ENCODE results near the gene PRKCZ. TPM values are rescaled to one million over a fixed set of nuclear protein-coding genes. Genes with fewer than 3 reads are reported as not detected.

PRKCZ gene
- total and polyA plus RNA-seq, 9 of the 15 experiments (the other 6 are each of a cell fraction or from before 2014, with no cell fraction given) = 0.07 to 3.1 (median 1.3) TPM

- 0 out of 2 replicates have a peak, but pooled peaks have one; percentile 21 for TF ChIP-seq THRB (CRISPR knock-in tag; conservative IDR thresholded peaks at IDR 0.05)
- TF ChIP-seq PRDM10 (IDR thresholded peaks at IDR 0.05; ENCODE audit: partially characterized antibody) = peak; percentile 73
- TF ChIP-seq EGR1 (conservative IDR thresholded peaks at IDR 0.05) = peak; percentile 91
- TF ChIP-seq, protein P1, sequence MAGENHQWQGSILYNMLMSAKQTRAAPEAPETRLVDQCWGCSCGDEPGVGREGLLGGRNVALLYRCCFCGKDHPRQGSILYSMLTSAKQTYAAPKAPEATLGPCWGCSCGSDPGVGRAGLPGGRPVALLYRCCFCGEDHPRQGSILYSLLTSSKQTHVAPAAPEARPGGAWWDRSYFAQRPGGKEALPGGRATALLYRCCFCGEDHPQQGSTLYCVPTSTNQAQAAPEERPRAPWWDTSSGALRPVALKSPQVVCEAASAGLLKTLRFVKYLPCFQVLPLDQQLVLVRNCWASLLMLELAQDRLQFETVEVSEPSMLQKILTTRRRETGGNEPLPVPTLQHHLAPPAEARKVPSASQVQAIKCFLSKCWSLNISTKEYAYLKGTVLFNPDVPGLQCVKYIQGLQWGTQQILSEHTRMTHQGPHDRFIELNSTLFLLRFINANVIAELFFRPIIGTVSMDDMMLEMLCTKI (IDR thresholded peaks at IDR 0.05; ENCODE audit: partially characterized antibody) = no peak
Observed at GRCh38 chr1:2205191-2205952, 155.2 kb downstream of the PRKCZ start (continued).
